ENCODE results near the gene SEPTIN3. TPM values are rescaled to one million over a fixed set of nuclear protein-coding genes. Genes with fewer than 3 reads are reported as not detected.

Gene SEPTIN3
- polyA plus RNA-seq, 1 experiment, result 0.22 TPM

GRCh38 chr22:41934284-41935014 is 34.8 kb upstream of the SEPTIN3 start:
- no peak for TF ChIP-seq CTCF (IDR thresholded peaks at IDR 0.05; ENCODE audit: low read depth, low read length)
- DNase-seq (ENCODE audit: low read depth, low spot score), result no peak
- no peak overlapping the region for H3K27ac ChIP-seq (ENCODE audit: low read depth, low read length)
- H3K9me3 ChIP-seq (ENCODE audit: control insufficient read depth, insufficient read depth, low read length), result no peaks in the 10 kb centered on the region; the same call in 1 of the 2 replicates
- POLR2A ChIA-PET, result interaction anchor here (0.6 kb wide), 1 partner anchor 13 kb away, joined by 6 read pairs; no protein-coding TSS in a partner anchor
- no peaks in the 10 kb centered on the region for H3K27me3 ChIP-seq (ENCODE audit: control insufficient read depth, insufficient read depth, low read length)
- no peak overlapping the region for H3K4me3 ChIP-seq (ENCODE audit: low read depth, low read length)
- CTCF ChIA-PET, result interaction anchor here (0.6 to 1.3 kb wide), 3 partner anchors 9 to 237 kb away, joined by 3 to 5 read pairs (median 4); no protein-coding TSS in a partner anchor

- POLR2A ChIA-PET, result interaction anchor here (0.6 kb wide), 1 partner anchor 14 kb away, joined by 6 read pairs; no protein-coding TSS in a partner anchor
- Histone ChIP-seq H3K9me3 (ENCODE audit: control insufficient read depth, insufficient read depth, low read length) (no peaks in the 10 kb centered on the region; the same call in 1 of the 2 replicates), H3K4me3 (ENCODE audit: low read depth, low read length) (no peak overlapping the region), H3K27ac (ENCODE audit: low read depth, low read length) (no peak overlapping the region), H3K27me3 (ENCODE audit: control insufficient read depth, insufficient read depth, low read length) (no peaks in the 10 kb centered on the region)
- DNase-seq (ENCODE audit: low read depth, low spot score), result no peak
- CTCF ChIA-PET, result interaction anchor here (0.7 to 1.3 kb wide), 2 partner anchors 9 to 238 kb away, joined by 4 to 5 read pairs; no protein-coding TSS in a partner anchor
- no peak for TF ChIP-seq CTCF (IDR thresholded peaks at IDR 0.05; ENCODE audit: low read depth, low read length)
Measured at GRCh38 chr22:41935015-41935351, 34.3 kb upstream of the SEPTIN3 start.

- TF ChIP-seq CTCF (IDR thresholded peaks at IDR 0.05; ENCODE audit: low read depth, low read length), result no peak
- Histone ChIP-seq H3K9me3 (ENCODE audit: control insufficient read depth, insufficient read depth, low read length) (no peaks in the 10 kb centered on the region; the same call in 1 of the 2 replicates), H3K27ac (ENCODE audit: low read depth, low read length) (no peak overlapping the region), H3K4me3 (ENCODE audit: low read depth, low read length) (no peak overlapping the region), H3K27me3 (ENCODE audit: control insufficient read depth, insufficient read depth, low read length) (no peaks in the 10 kb centered on the region)
- ChIA-PET CTCF (interaction anchor here (0.7 to 2.7 kb wide), 2 partner anchors 73 to 238 kb away, joined by 4 to 10 read pairs; no protein-coding TSS in a partner anchor), POLR2A (no interaction called here)
- DNase-seq (ENCODE audit: low read depth, low spot score), result no peak
Measured at GRCh38 chr22:41935509-41935908, 33.7 kb upstream of the SEPTIN3 start.

- POLR2A ChIA-PET, result no interaction called here
- no peaks in the 10 kb centered on the region for H3K27me3 ChIP-seq (ENCODE audit: control insufficient read depth, insufficient read depth, low read length)
- no peak overlapping the region for H3K27ac ChIP-seq (ENCODE audit: low read depth, low read length)
- DNase-seq (ENCODE audit: low read depth, low spot score), result no peak
- CTCF ChIA-PET, result interaction anchor here (2.7 kb wide), 1 partner anchor 240 kb away, joined by 10 read pairs; no protein-coding TSS in a partner anchor
- no peak overlapping the region for H3K4me3 ChIP-seq (ENCODE audit: low read depth, low read length)
- TF ChIP-seq CTCF (IDR thresholded peaks at IDR 0.05; ENCODE audit: low read depth, low read length), result no peak
- H3K9me3 ChIP-seq (ENCODE audit: control insufficient read depth, insufficient read depth, low read length), result no peaks in the 10 kb centered on the region; the same call in 1 of the 2 replicates
Measured at GRCh38 chr22:41936894-41937169, 32.4 kb upstream of the SEPTIN3 start.
